ENCODE results near the gene PSME2.

PSME2 gene

DNA sequence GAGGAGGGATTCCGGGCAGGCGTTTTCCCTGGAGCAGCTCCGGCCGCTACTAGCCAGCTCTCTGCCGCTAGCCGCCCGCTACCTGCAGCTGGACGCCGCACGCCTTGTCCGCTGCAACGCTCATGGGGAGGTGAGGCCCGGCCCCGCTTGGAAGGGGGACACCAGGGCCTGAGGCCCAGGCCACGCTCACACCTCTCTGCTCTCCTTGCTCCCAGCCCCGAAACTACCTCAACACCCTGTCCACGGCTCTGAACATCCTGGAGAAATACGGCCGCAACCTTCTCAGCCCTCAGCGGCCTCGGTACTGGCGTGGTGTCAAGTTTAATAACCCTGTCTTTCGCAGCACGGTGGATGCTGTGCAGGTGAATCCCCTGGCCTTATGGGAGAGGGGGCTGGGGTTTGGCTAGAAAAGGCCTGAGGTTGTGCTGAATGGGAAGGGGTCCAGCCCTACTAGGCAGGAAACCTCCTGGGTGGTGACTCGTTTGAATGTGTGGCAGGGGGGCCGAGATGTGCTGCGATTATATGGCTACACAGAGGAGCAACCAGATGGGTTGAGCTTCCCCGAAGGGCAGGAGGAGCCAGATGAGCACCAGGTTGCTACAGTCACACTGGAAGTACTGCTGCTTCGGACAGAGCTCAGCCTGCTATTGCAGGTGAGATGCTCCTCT is 1.5 kb upstream of the PSME2 start:
- H3K4me3 ChIP-seq (ENCODE audit: low read depth, low read length), result peak overlapping the region; percentile 78
- TF ChIP-seq MYC (IDR thresholded peaks at IDR 0.05; ENCODE audit: low read depth, low read length) (no peak), POLR2A (IDR thresholded peaks at IDR 0.05; ENCODE audit: extremely low read depth, insufficient read length) (no peak), CTCF (IDR thresholded peaks at IDR 0.05; ENCODE audit: low read depth, low read length) (no peak)
- TF ChIP-seq, protein P1, sequence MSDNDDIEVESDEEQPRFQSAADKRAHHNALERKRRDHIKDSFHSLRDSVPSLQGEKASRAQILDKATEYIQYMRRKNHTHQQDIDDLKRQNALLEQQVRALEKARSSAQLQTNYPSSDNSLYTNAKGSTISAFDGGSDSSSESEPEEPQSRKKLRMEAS (IDR thresholded peaks at IDR 0.05; ENCODE audit: low read depth, low read length), result no peak
- peak; percentile 18 for DNase-seq (ENCODE audit: low read depth)

DNA sequence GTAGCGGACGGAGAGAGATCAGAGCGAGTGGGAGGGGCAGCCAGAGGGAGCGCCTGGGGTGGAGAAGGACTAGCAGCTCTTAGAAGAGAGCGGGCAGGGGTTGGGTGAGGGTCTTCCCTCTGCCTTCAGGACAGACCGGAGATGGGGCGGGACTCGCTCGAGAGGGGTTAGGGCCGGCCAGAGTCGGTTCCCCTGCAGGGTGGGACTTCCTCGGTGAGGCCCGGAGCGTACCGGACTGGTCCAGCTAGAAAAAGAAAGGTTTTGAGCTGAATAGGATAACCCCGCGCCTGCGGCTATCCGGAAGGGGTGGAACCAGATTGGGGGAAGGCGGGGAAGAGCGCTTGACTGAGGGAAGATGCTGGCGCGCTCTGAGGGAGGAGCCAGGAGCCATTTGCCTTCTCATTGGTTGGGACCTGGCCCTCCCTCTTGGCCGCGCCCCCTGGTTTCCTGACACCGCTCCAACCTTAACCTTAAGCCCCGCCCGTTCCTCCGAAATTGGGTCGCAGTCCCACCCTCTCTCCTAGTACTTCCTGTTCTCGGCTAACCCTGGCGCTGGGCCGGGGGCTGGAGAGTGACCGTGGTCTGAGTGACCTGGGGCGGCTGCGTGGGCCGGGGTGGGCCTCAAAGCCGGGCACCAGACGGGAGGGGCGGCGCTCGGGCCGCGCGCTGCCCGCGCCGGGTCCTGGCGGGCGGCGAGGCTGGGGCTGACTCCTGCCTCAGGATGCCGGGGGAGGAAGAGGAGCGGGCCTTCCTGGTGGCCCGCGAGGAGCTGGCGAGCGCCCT is 759 bp upstream of the PSME2 start, which contains the start of gene RNF31:
Gene RNF31, plus strand, starts transcription at position 521 of the 783 bp plus-strand sequence. Its CDS starts 201 bp downstream, at position 722.
- H3K4me3 ChIP-seq (ENCODE audit: low read depth, low read length), result peak within 1 kb of the TSS; percentile 99
- peak; percentile 34 for TF ChIP-seq POLR2A (IDR thresholded peaks at IDR 0.05; ENCODE audit: extremely low read depth, insufficient read length)
- TF ChIP-seq CTCF (IDR thresholded peaks at IDR 0.05; ENCODE audit: low read depth, low read length), result no peak
- peak; percentile 99 for DNase-seq (ENCODE audit: low read depth)

- TF ChIP-seq, protein P1 (IDR thresholded peaks at IDR 0.05; ENCODE audit: low read depth, low read length), result no peak
- TF ChIP-seq MYC (IDR thresholded peaks at IDR 0.05; ENCODE audit: low read depth, low read length) (no peak), POLR2A (IDR thresholded peaks at IDR 0.05; ENCODE audit: extremely low read depth, insufficient read length) (no peak), CTCF (IDR thresholded peaks at IDR 0.05; ENCODE audit: low read depth, low read length) (no peak)
- peak overlapping the region; percentile 99 for H3K4me3 ChIP-seq (ENCODE audit: low read depth, low read length)
- peak; percentile 33 for DNase-seq (ENCODE audit: low read depth)
These were observed 539 bp downstream of the PSME2 start for GRCh38 chr14:24145690-24146452.

DNA sequence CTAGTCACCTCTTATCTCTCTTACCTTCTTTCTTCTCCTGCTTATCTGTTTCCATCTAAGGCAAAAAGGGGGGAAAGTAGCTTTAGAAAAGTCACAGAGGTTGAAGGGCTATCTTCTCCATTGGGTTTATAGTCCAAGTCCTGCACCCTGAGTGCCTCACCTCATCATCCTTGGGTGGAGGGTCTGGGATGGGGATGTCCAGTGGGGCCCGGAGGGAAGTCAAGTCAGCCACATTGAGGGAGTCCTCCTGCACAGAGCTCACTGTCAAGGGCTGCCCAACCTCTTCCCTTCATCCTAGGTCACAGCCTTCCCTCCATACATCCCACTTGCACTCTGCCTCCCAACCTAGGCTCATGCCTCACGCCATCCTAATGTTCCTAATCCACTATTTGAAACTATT is 1.2 kb downstream of the PSME2 start:
- TF ChIP-seq MYC (IDR thresholded peaks at IDR 0.05; ENCODE audit: low read depth, low read length), result no peak
- no peak for TF ChIP-seq POLR2A (IDR thresholded peaks at IDR 0.05; ENCODE audit: extremely low read depth, insufficient read length)
- no peak for TF ChIP-seq CTCF (IDR thresholded peaks at IDR 0.05; ENCODE audit: low read depth, low read length)
- TF ChIP-seq, protein P1 (IDR thresholded peaks at IDR 0.05; ENCODE audit: low read depth, low read length), result no peak
- no peak for DNase-seq (ENCODE audit: low read depth)
- peak overlapping the region; percentile 99 for H3K4me3 ChIP-seq (ENCODE audit: low read depth, low read length)

- TF ChIP-seq MYC (IDR thresholded peaks at IDR 0.05; ENCODE audit: low read depth, low read length), result no peak
- no peak overlapping the region for H3K4me3 ChIP-seq (ENCODE audit: low read depth, low read length)
- DNase-seq (ENCODE audit: low read depth), result no peak
These were observed 2.0 kb downstream of the PSME2 start for GRCh38 chr14:24144451-24144850.

DNA sequence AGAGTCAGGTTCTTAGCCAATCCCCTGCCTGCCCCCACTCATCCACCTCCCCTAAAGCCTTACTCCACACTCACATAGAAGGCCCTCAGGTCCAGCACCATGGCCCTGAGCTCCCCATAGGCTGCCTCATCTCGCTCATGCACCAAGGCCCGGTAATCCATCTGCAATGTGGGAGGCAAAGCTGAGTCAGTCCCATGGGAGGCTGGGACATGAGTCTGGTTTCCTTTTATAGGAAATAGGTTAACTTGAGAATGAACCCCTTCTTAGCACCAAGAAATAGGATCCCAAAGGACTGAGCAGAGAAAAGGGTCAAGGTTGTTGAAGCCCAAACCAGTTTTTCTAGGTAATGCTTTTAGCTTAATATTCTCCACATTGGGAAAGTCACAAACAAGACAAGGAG is 2.9 kb downstream of the PSME2 start:
- DNase-seq (ENCODE audit: low read depth), result peak; percentile 83
- no peak overlapping the region for H3K4me3 ChIP-seq (ENCODE audit: low read depth, low read length)
- TF ChIP-seq MYC (IDR thresholded peaks at IDR 0.05; ENCODE audit: low read depth, low read length) (no peak), CTCF (IDR thresholded peaks at IDR 0.05; ENCODE audit: low read depth, low read length) (no peak), POLR2A (IDR thresholded peaks at IDR 0.05; ENCODE audit: extremely low read depth, insufficient read length) (no peak)
- TF ChIP-seq, protein P1 (IDR thresholded peaks at IDR 0.05; ENCODE audit: low read depth, low read length), result no peak

Data from NB4 (cell line).